NCI-H2196 (cell line): ENCODE data around the gene PNMA8B.
A peak's percentile ranks its signal among the peaks of the same experiment; 100 is the strongest.

Source experiments
- DNase-seq: peaks from one replicate; lab custom pipeline; 2025; ENCODE audit not compliant: unreplicated experiment; lab: John Stamatoyannopoulos, UW

Gene PNMA8B

GRCh38 chr19:46454244-46454643, 41.4 kb downstream of the PNMA8B start:
- no peak for DNase-seq

- DNase-seq = no peak
Measured at GRCh38 chr19:46453661-46454060, 42.0 kb downstream of the PNMA8B start.

GRCh38 chr19:46452186-46452585, 43.5 kb downstream of the PNMA8B start:
- no peak for DNase-seq

- DNase-seq = peak; percentile 9
Measured at GRCh38 chr19:46451352-46451751, 44.3 kb downstream of the PNMA8B start.

GRCh38 chr19:46450737-46451136, 44.9 kb downstream of the PNMA8B start:
- no peak for DNase-seq

- DNase-seq = no peak
Measured at GRCh38 chr19:46449228-46449627, 46.4 kb downstream of the PNMA8B start.

GRCh38 chr19:46448601-46449000, 47.1 kb downstream of the PNMA8B start:
- DNase-seq = no peak

GRCh38 chr19:46447824-46448223, 47.8 kb downstream of the PNMA8B start:
- DNase-seq = no peak

- DNase-seq = no peak
Measured at GRCh38 chr19:46447006-46447405, 48.7 kb downstream of the PNMA8B start.

GRCh38 chr19:46446021-46446420, 49.6 kb downstream of the PNMA8B start:
- DNase-seq = no peak

GRCh38 chr19:46442808-46443450, 52.7 kb downstream of the PNMA8B start:
- DNase-seq = peak; percentile 25

- no peak for DNase-seq
Measured at GRCh38 chr19:46441866-46442265, 53.8 kb downstream of the PNMA8B start.
